CD14-positive monocyte (primary cell): ENCODE measurements around the gene HINT3. TPM values are rescaled to one million over a fixed set of nuclear protein-coding genes. Genes with fewer than 3 reads are reported as not detected.
A peak's percentile ranks its signal among the peaks of the same experiment; 100 is the strongest.

ENCODE experiments used
- DNase-seq, 3 donors: peaks; one replicate each; pipeline ENCODE4 v3.0.0-alpha.2; 2011 to 2022
- H2AFZ ChIP-seq: 2 replicates; pipeline ENCODE4 v1.6.0; 2012; ENCODE audit warnings: mild to moderate bottlenecking, low read depth, low read length, inconsistent platforms; ENCODE audit not compliant: insufficient read depth, poor library complexity, severe bottlenecking
- H3K27ac ChIP-seq, 2 donors: 1 replicate in 1 of 2; 2 replicates in 1 of 2; pipeline ENCODE4 v1.5.1; 2012 to 2013; ENCODE audit warnings: low read length in 2 of 2, control low read depth in 1 of 2, inconsistent platforms in 1 of 2, low read depth in 1 of 2, mild to moderate bottlenecking in 1 of 2
- H3K27me3 ChIP-seq, 2 donors: one replicate each; pipeline versions ENCODE4 v1.6.0 to v1.6.1; 2011 to 2013; ENCODE audit warnings: low read length in 2 of 2; ENCODE audit not compliant: control insufficient read depth in 2 of 2, insufficient read depth in 2 of 2
- H3K36me3 ChIP-seq, 2 donors: replicated peaks in 1 of 2; 1 replicate in 1 of 2; 2 replicates in 1 of 2; pipeline versions ENCODE4 v1.5.1 to v1.6.1; 2012 to 2013; ENCODE audit warnings: low read length in 2 of 2, control low read depth in 1 of 2, inconsistent platforms in 1 of 2, mild to moderate bottlenecking in 1 of 2; ENCODE audit not compliant: insufficient read depth in 2 of 2, control insufficient read depth in 1 of 2
- H3K4me1 ChIP-seq, 2 donors: 1 replicate in 1 of 2; 2 replicates in 1 of 2; pipeline versions ENCODE4 v1.5.1 to v1.6.1; 2012 to 2013; ENCODE audit warnings: low read length in 2 of 2, control low read depth in 1 of 2, inconsistent platforms in 1 of 2, mild to moderate bottlenecking in 1 of 2, moderate library complexity in 1 of 2; ENCODE audit not compliant: insufficient read depth in 2 of 2, control insufficient read depth in 1 of 2
- H3K4me2 ChIP-seq: replicated peaks from 2 replicates; pipeline ENCODE3; 2012; ENCODE audit warnings: low read length, moderate library complexity, mild to moderate bottlenecking; ENCODE audit not compliant: poor library complexity, severe bottlenecking; ENCODE audit errors: extremely low read depth
- H3K4me3 ChIP-seq, 3 experiments: fragments of 200-600 bp in 1 of 3; sonication (generic) in 1 of 3; replicated peaks in 1 of 3; 1 replicate in 2 of 3; 2 replicates in 1 of 3; pipeline ENCODE4 v1.5.1; 2011 to 2013; ENCODE audit warnings: low read length in 3 of 3, mild to moderate bottlenecking in 3 of 3, control low read depth in 2 of 3, low read depth in 2 of 3, inconsistent platforms in 1 of 3, moderate library complexity in 1 of 3
- H3K79me2 ChIP-seq: 2 replicates; pipeline ENCODE4 v1.6.0; 2012; ENCODE audit warnings: mild to moderate bottlenecking, control low read depth, inconsistent platforms, low read length, moderate library complexity; ENCODE audit not compliant: insufficient read depth
- H3K9ac ChIP-seq: 2 replicates; pipeline ENCODE4 v1.6.0; 2017; ENCODE audit warnings: low read length, mild to moderate bottlenecking; ENCODE audit not compliant: insufficient read depth, poor library complexity, severe bottlenecking
- H3K9me3 ChIP-seq, 2 donors: replicated peaks in 1 of 2; 1 replicate in 1 of 2; 2 replicates in 1 of 2; pipeline versions ENCODE4 v1.5.1 to v1.6.1; 2012 to 2013; ENCODE audit warnings: low read length in 2 of 2, control low read depth in 1 of 2; ENCODE audit not compliant: control insufficient read depth in 1 of 2, insufficient read depth in 1 of 2
- H4K20me1 ChIP-seq: 2 replicates; pipeline ENCODE4 v1.6.0; 2012; ENCODE audit warnings: mild to moderate bottlenecking, low read length, control low read depth, moderate library complexity; ENCODE audit not compliant: insufficient read depth
- H3K27ac Mint-ChIP-seq, 7 donors: one replicate each; pipeline ENCODE4 v1.8.0; 2020; ENCODE audit warnings: mild to moderate bottlenecking in 7 of 7, mixed read lengths in 7 of 7, moderate library complexity in 6 of 7, inconsistent platforms in 2 of 7
- H3K27me3 Mint-ChIP-seq, 3 donors: one replicate each; pipeline ENCODE4 v1.8.0; 2021 to 2022; ENCODE audit warnings: low read depth in 3 of 3, mild to moderate bottlenecking in 3 of 3, mixed read lengths in 3 of 3, moderate library complexity in 3 of 3, inconsistent platforms in 1 of 3
- H3K36me3 Mint-ChIP-seq, 2 donors: one replicate each; pipeline ENCODE4 v1.8.0; 2020; ENCODE audit warnings: mixed read lengths in 2 of 2, inconsistent platforms in 1 of 2, mild to moderate bottlenecking in 1 of 2
- H3K4me1 Mint-ChIP-seq: one replicate; pipeline ENCODE4 v1.8.0; 2020; ENCODE audit warnings: mild to moderate bottlenecking, mixed read lengths
- H3K4me3 Mint-ChIP-seq, 2 donors: one replicate each; pipeline ENCODE4 v1.8.0; 2020; ENCODE audit warnings: mild to moderate bottlenecking in 2 of 2, mixed read lengths in 2 of 2, moderate library complexity in 1 of 2
- H3K9me3 Mint-ChIP-seq, 7 donors: one replicate each; pipeline ENCODE4 v1.8.0; 2020 to 2022; ENCODE audit warnings: mixed read lengths in 7 of 7, mild to moderate bottlenecking in 6 of 7, moderate library complexity in 6 of 7, inconsistent platforms in 2 of 7
- WGBS: methylation state at CpG from one replicate; pipeline ENCODE4 v1.1.5; 2013; ENCODE audit warnings: missing lambda C conversion rate; ENCODE audit not compliant: insufficient coverage; 5-methylcytosine and 5-hydroxymethylcytosine counted together
- intact Hi-C, 2 donors: fragments of 100-400 bp; cut with micrococcal nuclease; formaldehyde crosslinking; loops; one replicate each; pipeline versions ENCODE4 v1.15.0 to v1.15.1; 2023
- polyA plus RNA-seq, 3 donors: library from polyadenylated mRNA; depleted of rRNA in 1 of 3; unstranded in 2 of 3; stranded (reverse) in 1 of 3; fragments of 300-500 nt in 2 of 3; fragments of >200 nt in 1 of 3; fragmentation: Illumina TruSeq in 2 of 3; gene quantifications; 1 replicate in 2 of 3; 2 replicates in 1 of 3; pipeline ENCODE4 v1.2.3, GENCODE V29; 2012 to 2021
- TF ChIP-seq, protein P1 (sequence below): fragments of 200-600 bp; IDR thresholded peaks from one replicate; pipeline ENCODE4 v1.8.0; 2022; ENCODE audit warnings: antibody characterized with exemption, mild to moderate bottlenecking

HINT3 gene
- polyA plus RNA-seq, 3 donors = 5.3 to 18.0 (median 12.3) TPM

DNA sequence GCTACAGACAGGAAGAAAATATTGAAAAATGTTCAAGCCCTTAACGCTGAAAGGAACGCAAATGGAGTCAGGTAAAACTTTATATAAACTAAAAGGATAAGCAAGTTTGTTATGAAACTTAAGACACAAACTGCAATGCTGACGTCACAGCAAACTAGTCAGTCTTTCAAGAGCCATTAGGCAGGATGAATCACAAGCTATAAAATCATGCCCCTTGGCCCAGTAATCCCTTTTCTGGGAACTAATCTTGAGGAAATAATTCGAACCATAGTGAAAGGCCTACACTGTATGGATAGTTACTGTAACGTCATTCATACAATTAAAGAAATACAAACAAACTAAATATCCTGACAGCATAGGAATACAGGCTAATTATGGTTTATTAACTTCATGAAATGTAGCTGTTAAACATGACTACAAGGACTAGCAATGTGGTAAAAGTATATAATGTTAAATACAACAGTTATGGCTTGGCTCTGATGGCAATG is 42.7 kb upstream of the HINT3 start:
- Histone ChIP-seq H3K9ac (no peak overlapping the region), H3K9me3 (no peaks in the 10 kb centered on the region), H3K36me3 (peaks cover 9 to 37% of the 10 kb centered on the region in 2 donors), H3K4me2 (no peak overlapping the region), H3K27ac (no peak overlapping the region), H3K4me1 (peaks cover 32 to 39% of the 10 kb centered on the region in 2 donors), H3K79me2 (no peaks in the 10 kb centered on the region), H3K27me3 (no peaks in the 10 kb centered on the region), H2AFZ (no peak overlapping the region), H3K4me3 (no peak overlapping the region), H4K20me1 (no peaks in the 10 kb centered on the region)
- Mint-ChIP-seq H3K27me3 (no peaks in the 10 kb centered on the region), H3K36me3 (peaks cover 32 to 34% of the 10 kb centered on the region in 2 donors), H3K4me3 (no peak overlapping the region), H3K4me1 (peaks cover 44% of the 10 kb centered on the region), H3K27ac (no peak overlapping the region), H3K9me3 (peaks cover 0 to 3% (median 0%) of the 10 kb centered on the region in 7 donors)
- intact Hi-C loops = no loop called here
- no peak for DNase-seq
- TF ChIP-seq, protein P1, sequence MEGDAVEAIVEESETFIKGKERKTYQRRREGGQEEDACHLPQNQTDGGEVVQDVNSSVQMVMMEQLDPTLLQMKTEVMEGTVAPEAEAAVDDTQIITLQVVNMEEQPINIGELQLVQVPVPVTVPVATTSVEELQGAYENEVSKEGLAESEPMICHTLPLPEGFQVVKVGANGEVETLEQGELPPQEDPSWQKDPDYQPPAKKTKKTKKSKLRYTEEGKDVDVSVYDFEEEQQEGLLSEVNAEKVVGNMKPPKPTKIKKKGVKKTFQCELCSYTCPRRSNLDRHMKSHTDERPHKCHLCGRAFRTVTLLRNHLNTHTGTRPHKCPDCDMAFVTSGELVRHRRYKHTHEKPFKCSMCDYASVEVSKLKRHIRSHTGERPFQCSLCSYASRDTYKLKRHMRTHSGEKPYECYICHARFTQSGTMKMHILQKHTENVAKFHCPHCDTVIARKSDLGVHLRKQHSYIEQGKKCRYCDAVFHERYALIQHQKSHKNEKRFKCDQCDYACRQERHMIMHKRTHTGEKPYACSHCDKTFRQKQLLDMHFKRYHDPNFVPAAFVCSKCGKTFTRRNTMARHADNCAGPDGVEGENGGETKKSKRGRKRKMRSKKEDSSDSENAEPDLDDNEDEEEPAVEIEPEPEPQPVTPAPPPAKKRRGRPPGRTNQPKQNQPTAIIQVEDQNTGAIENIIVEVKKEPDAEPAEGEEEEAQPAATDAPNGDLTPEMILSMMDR = no peak
- WGBS = 100% methylated on average over 1 of the region's 5 CpGs

DNA sequence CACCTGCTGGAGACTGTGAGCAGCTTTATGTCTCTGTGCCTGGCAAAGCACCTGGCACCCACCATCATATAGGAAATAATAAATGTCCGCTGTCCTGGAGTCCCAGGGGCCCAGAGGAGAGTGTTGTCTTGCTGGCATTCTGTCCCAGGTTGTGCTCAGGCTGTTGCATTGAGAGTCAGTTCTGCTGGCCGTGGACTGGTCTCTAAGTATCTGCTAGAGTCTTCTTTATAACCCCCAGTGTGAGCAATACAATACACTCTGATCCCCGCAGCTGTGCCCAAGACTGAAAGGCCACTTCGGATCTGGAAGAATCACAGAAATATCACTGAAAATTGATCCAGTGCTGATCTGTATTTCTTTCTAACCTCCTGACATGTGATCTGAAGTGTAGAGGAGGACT is 38.3 kb upstream of the HINT3 start:
- H2AFZ ChIP-seq = peak overlapping the region; percentile 66

More for the DNA sequence above, 38.3 kb upstream of the HINT3 start:
- Mint-ChIP-seq H3K27me3 (no peaks in the 10 kb centered on the region), H3K9me3 (peaks cover 0 to 3% (median 0%) of the 10 kb centered on the region in 7 donors), H3K27ac (peak overlapping the region; percentile 42 to 97 (median 94)), H3K4me3 (no peak overlapping the region), H3K4me1 (peaks cover 37% of the 10 kb centered on the region), H3K36me3 (peaks cover 52 to 53% of the 10 kb centered on the region in 2 donors)
- DNase-seq = no peak
- no peaks in the 10 kb centered on the region for H4K20me1 ChIP-seq
- H3K9me3 ChIP-seq = no peaks in the 10 kb centered on the region
- 83% methylated on average over 1 of the region's 4 CpGs for WGBS
- no peak overlapping the region for H3K9ac ChIP-seq
- H3K36me3 ChIP-seq = peaks cover 24 to 59% of the 10 kb centered on the region in 2 donors
- no peak overlapping the region for H3K4me2 ChIP-seq
- H3K79me2 ChIP-seq = peaks cover 16% of the 10 kb centered on the region
- TF ChIP-seq, protein P1 = no peak
- H3K4me3 ChIP-seq = peak overlapping the region in 1 of 3 experiments; percentile 67
- peaks cover 22 to 31% of the 10 kb centered on the region in 2 donors for H3K4me1 ChIP-seq
- H3K27ac ChIP-seq = peak overlapping the region; percentile 43 to 81
- intact Hi-C loops = loop anchor here in 1 of 2 donors (5.0 kb wide), 1 partner anchor 39 kb away; the partner anchor contains the start of gene HINT3
- H3K27me3 ChIP-seq = no peaks in the 10 kb centered on the region
